Measurements from ENCODE around the gene BECN2.

BECN2 gene

DNA sequence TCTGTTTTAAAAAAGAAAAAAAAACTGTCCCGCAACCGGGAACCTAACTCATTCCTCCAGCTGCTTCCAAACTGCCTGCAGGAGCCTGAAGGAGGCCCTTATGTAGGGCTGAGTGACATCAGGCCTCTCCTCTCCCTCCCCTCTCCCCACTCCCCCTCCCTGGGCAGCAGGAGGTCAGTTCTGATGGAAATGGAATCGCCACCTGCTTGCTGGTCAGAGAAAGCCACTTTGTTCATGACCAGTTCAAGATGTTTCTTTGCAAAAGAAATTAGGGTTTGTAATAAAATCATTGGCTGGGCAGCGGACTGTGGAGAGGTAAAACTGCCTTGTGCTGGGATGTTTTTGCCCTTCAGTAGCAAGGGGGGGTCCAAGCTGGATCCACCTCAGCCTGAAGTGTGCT is 41.5 kb downstream of the BECN2 start, which contains the start of gene MAP1LC3C:
Gene MAP1LC3C (minus strand): TSS at position 73 of the 400 bp plus-strand sequence. CDS start 90 bp downstream, outside the sequence.
- H3K9me3 ChIP-seq (ENCODE audit: control insufficient read depth, low read length) = no peaks in the 10 kb centered on the region
- no peak within 1 kb of the TSS for H3K27ac ChIP-seq (ENCODE audit: insufficient read depth, low read depth, low read length, poor library complexity, severe bottlenecking)
- H3K36me3 ChIP-seq (ENCODE audit: control insufficient read depth, insufficient read depth, low read length) = no peaks in the 10 kb centered on the region
- peaks cover 3% of the 10 kb centered on the region for H3K27me3 ChIP-seq (ENCODE audit: control insufficient read depth, insufficient read depth, low read length, poor library complexity, severe bottlenecking)
- 22 to 24% methylated on average over 4 of the region's 4 CpGs for WGBS, 2 experiments
- H3K4me3 ChIP-seq (ENCODE audit: insufficient read depth, low read depth, low read length) = no peak within 1 kb of the TSS
- no peaks in the 10 kb centered on the region for H3K4me1 ChIP-seq (ENCODE audit: control insufficient read depth, insufficient read depth, low read length)

GRCh38 chr1:242000434-242000833 is 42.9 kb downstream of the BECN2 start:
- H3K9me3 ChIP-seq (ENCODE audit: control insufficient read depth, low read length) = no peaks in the 10 kb centered on the region
- 84 to 88% methylated on average over 7 of the region's 7 CpGs for WGBS, 2 experiments
- no peaks in the 10 kb centered on the region for H3K36me3 ChIP-seq (ENCODE audit: control insufficient read depth, insufficient read depth, low read length)
- peaks cover 3% of the 10 kb centered on the region for H3K27me3 ChIP-seq (ENCODE audit: control insufficient read depth, insufficient read depth, low read length, poor library complexity, severe bottlenecking)
- no peak overlapping the region for H3K4me3 ChIP-seq (ENCODE audit: insufficient read depth, low read depth, low read length)
- H3K27ac ChIP-seq (ENCODE audit: insufficient read depth, low read depth, low read length, poor library complexity, severe bottlenecking) = no peak overlapping the region
- H3K4me1 ChIP-seq (ENCODE audit: control insufficient read depth, insufficient read depth, low read length) = no peaks in the 10 kb centered on the region

DNA sequence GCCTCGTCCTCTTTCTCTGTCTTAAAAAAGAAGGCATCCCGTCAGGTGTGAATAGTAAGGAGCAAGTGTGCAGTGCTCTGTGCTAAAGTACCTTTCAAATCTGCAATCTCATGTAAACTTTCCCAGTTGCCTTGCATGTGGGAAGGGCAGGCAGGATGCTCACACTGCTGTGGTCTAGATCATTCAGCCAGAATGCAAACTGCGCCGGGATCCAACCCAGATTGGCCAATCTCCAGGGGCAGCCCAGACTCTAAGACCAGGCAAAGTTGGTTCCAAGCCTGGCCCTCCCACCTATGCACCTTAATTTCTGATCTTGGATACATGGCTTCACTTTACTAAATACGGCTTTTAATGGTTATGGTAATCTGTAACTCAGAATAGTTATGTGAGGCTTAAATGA is 44.5 kb downstream of the BECN2 start:
- no peak overlapping the region for H3K4me3 ChIP-seq (ENCODE audit: insufficient read depth, low read depth, low read length)
- peaks cover 3% of the 10 kb centered on the region for H3K27me3 ChIP-seq (ENCODE audit: control insufficient read depth, insufficient read depth, low read length, poor library complexity, severe bottlenecking)
- H3K36me3 ChIP-seq (ENCODE audit: control insufficient read depth, insufficient read depth, low read length) = no peaks in the 10 kb centered on the region
- H3K4me1 ChIP-seq (ENCODE audit: control insufficient read depth, insufficient read depth, low read length) = no peaks in the 10 kb centered on the region
- 82 to 86% methylated on average over 5 of the region's 5 CpGs for WGBS, 2 experiments
- no peaks in the 10 kb centered on the region for H3K9me3 ChIP-seq (ENCODE audit: control insufficient read depth, low read length)
- H3K27ac ChIP-seq (ENCODE audit: insufficient read depth, low read depth, low read length, poor library complexity, severe bottlenecking) = no peak overlapping the region

DNA sequence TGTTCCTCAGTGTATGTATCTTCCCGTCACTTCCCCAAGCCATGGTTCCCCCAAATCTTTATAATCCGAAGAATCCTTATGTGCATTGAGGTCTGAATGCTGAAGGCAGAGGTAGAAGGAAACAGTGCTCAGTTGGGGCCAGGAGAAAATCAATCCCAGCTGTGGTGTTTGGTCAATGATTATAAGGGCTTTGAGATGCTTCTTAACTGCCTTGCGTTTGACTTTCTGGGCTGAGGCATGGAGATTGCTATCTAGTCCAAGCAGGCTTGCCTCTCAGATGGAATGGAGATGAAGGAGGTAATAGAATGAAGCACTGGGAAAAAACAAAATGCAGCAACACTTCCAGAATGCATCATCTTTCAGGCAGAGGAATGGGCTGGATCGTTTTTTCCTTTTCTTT is 44.9 kb downstream of the BECN2 start:
- Histone ChIP-seq H3K27ac (ENCODE audit: insufficient read depth, low read depth, low read length, poor library complexity, severe bottlenecking) (no peak overlapping the region), H3K27me3 (ENCODE audit: control insufficient read depth, insufficient read depth, low read length, poor library complexity, severe bottlenecking) (peaks cover 3% of the 10 kb centered on the region), H3K36me3 (ENCODE audit: control insufficient read depth, insufficient read depth, low read length) (no peaks in the 10 kb centered on the region), H3K4me1 (ENCODE audit: control insufficient read depth, insufficient read depth, low read length) (no peaks in the 10 kb centered on the region), H3K4me3 (ENCODE audit: insufficient read depth, low read depth, low read length) (no peak overlapping the region), H3K9me3 (ENCODE audit: control insufficient read depth, low read length) (no peaks in the 10 kb centered on the region)
- 94 to 98% methylated on average over 4 of the region's 4 CpGs for WGBS, 2 experiments

DNA sequence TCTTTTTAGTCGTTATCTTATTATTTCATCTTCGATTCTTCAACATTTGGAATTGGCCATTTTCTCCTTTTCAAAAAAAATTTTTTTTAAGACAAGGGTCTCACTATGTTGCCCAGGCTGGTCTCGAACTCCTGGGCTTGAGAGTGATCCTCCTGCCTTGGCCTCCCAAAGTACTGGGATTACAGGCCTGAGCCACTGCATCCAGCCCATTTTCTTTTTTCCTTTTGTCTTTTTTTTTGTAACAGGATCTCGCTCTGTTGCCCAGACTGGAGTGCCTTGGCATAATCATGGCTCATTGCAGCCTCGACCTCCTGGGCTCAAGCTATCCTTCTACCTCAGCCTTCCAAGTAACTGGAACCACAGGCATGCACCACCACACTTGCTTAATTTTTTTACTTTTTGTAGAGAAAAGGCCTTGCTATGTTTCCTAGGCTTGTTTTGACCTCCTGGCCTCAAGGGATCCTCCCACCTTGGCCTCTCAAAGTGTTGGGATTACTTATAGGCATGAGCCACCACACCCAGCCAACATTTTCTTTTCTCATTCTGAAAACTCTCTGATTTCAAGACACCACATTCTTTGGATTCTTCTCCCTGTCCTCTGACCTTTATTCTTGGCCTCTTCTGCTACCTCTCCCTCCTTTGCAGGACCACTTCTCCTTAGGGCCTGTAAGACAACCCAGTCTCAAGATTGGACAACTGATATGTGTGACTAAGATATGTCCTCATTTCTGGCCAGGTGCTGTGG is 47.4 kb downstream of the BECN2 start:
- Histone ChIP-seq H3K9me3 (ENCODE audit: control insufficient read depth, low read length) (no peaks in the 10 kb centered on the region), H3K27ac (ENCODE audit: insufficient read depth, low read depth, low read length, poor library complexity, severe bottlenecking) (no peak overlapping the region), H3K4me3 (ENCODE audit: insufficient read depth, low read depth, low read length) (no peak overlapping the region), H3K4me1 (ENCODE audit: control insufficient read depth, insufficient read depth, low read length) (no peaks in the 10 kb centered on the region), H3K27me3 (ENCODE audit: control insufficient read depth, insufficient read depth, low read length, poor library complexity, severe bottlenecking) (no peaks in the 10 kb centered on the region), H3K36me3 (ENCODE audit: control insufficient read depth, insufficient read depth, low read length) (no peaks in the 10 kb centered on the region)
- 92 to 95% methylated on average over 5 of the region's 5 CpGs for WGBS, 2 experiments

- no peaks in the 10 kb centered on the region for H3K36me3 ChIP-seq (ENCODE audit: control insufficient read depth, insufficient read depth, low read length)
- no peak overlapping the region for H3K27ac ChIP-seq (ENCODE audit: insufficient read depth, low read depth, low read length, poor library complexity, severe bottlenecking)
- H3K4me3 ChIP-seq (ENCODE audit: insufficient read depth, low read depth, low read length) = no peak overlapping the region
- H3K9me3 ChIP-seq (ENCODE audit: control insufficient read depth, low read length) = no peaks in the 10 kb centered on the region
- 87 to 91% methylated on average over 5 of the region's 5 CpGs for WGBS, 2 experiments
- H3K27me3 ChIP-seq (ENCODE audit: control insufficient read depth, insufficient read depth, low read length, poor library complexity, severe bottlenecking) = no peaks in the 10 kb centered on the region
- no peaks in the 10 kb centered on the region for H3K4me1 ChIP-seq (ENCODE audit: control insufficient read depth, insufficient read depth, low read length)
Measured at GRCh38 chr1:242005866-242006535, 48.4 kb downstream of the BECN2 start.

GRCh38 chr1:242006976-242007375 is 49.4 kb downstream of the BECN2 start:
- H3K27me3 ChIP-seq (ENCODE audit: control insufficient read depth, insufficient read depth, low read length, poor library complexity, severe bottlenecking) = no peaks in the 10 kb centered on the region
- H3K36me3 ChIP-seq (ENCODE audit: control insufficient read depth, insufficient read depth, low read length) = no peaks in the 10 kb centered on the region
- H3K9me3 ChIP-seq (ENCODE audit: control insufficient read depth, low read length) = no peaks in the 10 kb centered on the region
- no peaks in the 10 kb centered on the region for H3K4me1 ChIP-seq (ENCODE audit: control insufficient read depth, insufficient read depth, low read length)
- no peak overlapping the region for H3K4me3 ChIP-seq (ENCODE audit: insufficient read depth, low read depth, low read length)
- 97 to 98% methylated on average over 3 of the region's 3 CpGs for WGBS, 2 experiments
- H3K27ac ChIP-seq (ENCODE audit: insufficient read depth, low read depth, low read length, poor library complexity, severe bottlenecking) = no peak overlapping the region
